B cell (primary cell): ENCODE measurements around the gene SLC27A5. TPM values are rescaled to one million over a fixed set of nuclear protein-coding genes. Genes with fewer than 3 reads are reported as not detected.

Experiments used
- ATAC-seq: fragments of 200-7000 bp; cut with Tn5 transposase; one replicate; pipeline ENCODE4 v1.10.0; 2021; ENCODE audit warnings: low read depth, mild to moderate bottlenecking, moderate number of reproducible peaks, moderate library complexity
- CTCF ChIA-PET: fragments of 350-600 bp; sonication (Branson Sonifier 250); formaldehyde crosslinking; loops from one replicate; lab custom pipeline; 2021; ENCODE audit warnings: antibody characterized with exemption, inconsistent platforms; lab: Charles Lee
- POLR2A ChIA-PET: fragments of 350-600 bp; sonication (Branson Sonifier 250); formaldehyde crosslinking; loops from one replicate; lab custom pipeline; 2021; ENCODE audit warnings: antibody characterized with exemption; lab: Charles Lee
- DNase-seq: peaks from one replicate; pipeline ENCODE4 v3.0.0; 2013
- H2AFZ ChIP-seq: 2 replicates; pipeline ENCODE4 v1.6.1; 2012; ENCODE audit warnings: mild to moderate bottlenecking, low read depth, low read length; ENCODE audit not compliant: insufficient read depth, poor library complexity, severe bottlenecking
- H3K27ac ChIP-seq, 2 donors: 1 replicate in 1 of 2; 2 replicates in 1 of 2; pipeline ENCODE4 v1.5.1; 2012 to 2013; ENCODE audit warnings: low read length in 2 of 2, mild to moderate bottlenecking in 2 of 2, moderate library complexity in 1 of 2
- H3K27me3 ChIP-seq, 4 experiments: fragments of 200-600 bp in 1 of 4; sonication (generic) in 1 of 4; replicated peaks in 1 of 4; 1 replicate in 2 of 4; 2 replicates in 2 of 4; pipeline versions ENCODE4 v1.6.1 to v1.7.0; 2013 to 2016; ENCODE audit warnings: low read length in 3 of 4, mild to moderate bottlenecking in 2 of 4, mixed read lengths in 1 of 4, moderate library complexity in 1 of 4; ENCODE audit not compliant: insufficient read depth in 4 of 4, control insufficient read depth in 3 of 4; ENCODE audit errors: control extremely low read depth in 1 of 4
- H3K36me3 ChIP-seq, 2 experiments: replicated peaks in 1 of 2; 1 replicate in 1 of 2; 2 replicates in 1 of 2; pipeline versions ENCODE4 v1.6.1 to v1.7.1; 2013; ENCODE audit warnings: low read length in 1 of 2; ENCODE audit not compliant: insufficient read depth in 2 of 2, control insufficient read depth in 1 of 2; ENCODE audit errors: control extremely low read depth in 1 of 2, extremely low read depth in 1 of 2
- H3K4me1 ChIP-seq, 2 donors: fragments of 200-600 bp in 1 of 2; sonication (generic) in 1 of 2; 1 replicate in 1 of 2; 2 replicates in 1 of 2; pipeline versions ENCODE4 v1.5.1 to v1.6.1; 2013 to 2017; ENCODE audit warnings: low read length in 2 of 2; ENCODE audit not compliant: control insufficient read depth in 2 of 2, insufficient read depth in 2 of 2
- H3K4me2 ChIP-seq: replicated peaks from 2 replicates; pipeline ENCODE3; 2012; ENCODE audit warnings: mild to moderate bottlenecking, low read depth, low read length; ENCODE audit not compliant: poor library complexity, severe bottlenecking
- H3K4me3 ChIP-seq, 5 experiments: fragments of 200-600 bp in 1 of 5; sonication (generic) in 1 of 5; 1 replicate in 3 of 5; 2 replicates in 2 of 5; pipeline versions ENCODE4 v1.5.1 to v1.7.0; 2011 to 2016; ENCODE audit warnings: low read length in 4 of 5, mild to moderate bottlenecking in 4 of 5, low read depth in 2 of 5, control low read depth in 1 of 5, moderate library complexity in 1 of 5; ENCODE audit not compliant: insufficient read depth in 1 of 5; ENCODE audit errors: control extremely low read depth in 1 of 5, extremely low read depth in 1 of 5
- H3K79me2 ChIP-seq: fragments of 200-600 bp; sonication (generic); one replicate; pipeline ENCODE4 v1.6.0; 2016; ENCODE audit warnings: low read length; ENCODE audit not compliant: control insufficient read depth, insufficient read depth
- H3K9ac ChIP-seq: fragments of 200-600 bp; sonication (generic); 2 replicates; pipeline ENCODE4 v1.6.1; 2017; ENCODE audit warnings: mild to moderate bottlenecking, low read length, moderate library complexity
- H3K9me3 ChIP-seq, 3 donors: one replicate each; pipeline versions ENCODE4 v1.6.1 to v1.7.1; 2013; ENCODE audit warnings: low read length in 2 of 3; ENCODE audit not compliant: control insufficient read depth in 2 of 3, insufficient read depth in 1 of 3; ENCODE audit errors: control extremely low read depth in 1 of 3
- H4K20me1 ChIP-seq: 2 replicates; pipeline ENCODE4 v1.6.0; 2012; ENCODE audit warnings: mild to moderate bottlenecking, low read length; ENCODE audit not compliant: insufficient read depth, control insufficient read depth, poor library complexity, severe bottlenecking
- H3K27ac Mint-ChIP-seq: one replicate; pipeline ENCODE4 v1.8.0; 2021; ENCODE audit warnings: mixed read lengths
- H3K27me3 Mint-ChIP-seq: one replicate; pipeline ENCODE4 v1.8.0; 2021; ENCODE audit warnings: mixed read lengths
- H3K4me1 Mint-ChIP-seq: one replicate; pipeline ENCODE4 v1.8.0; 2021; ENCODE audit warnings: mixed read lengths
- H3K4me3 Mint-ChIP-seq: one replicate; pipeline ENCODE4 v1.8.0; 2021; ENCODE audit warnings: mixed read lengths
- H3K9me3 Mint-ChIP-seq: one replicate; pipeline ENCODE4 v1.8.0; 2022; ENCODE audit warnings: mixed read lengths; ENCODE audit not compliant: insufficient read depth
- EZH2 ChIP-seq: IDR thresholded peaks from 2 replicates; pipeline ENCODE4 v1.6.1; 2012; ENCODE audit warnings: borderline replicate concordance, low read depth, mild to moderate bottlenecking, moderate library complexity, low read length; ENCODE audit not compliant: insufficient read depth, poor library complexity, severe bottlenecking
- WGBS: methylation state at CpG from one replicate; pipeline ENCODE4 v1.1.5; 2013; ENCODE audit warnings: missing lambda C conversion rate; ENCODE audit not compliant: insufficient coverage; 5-methylcytosine and 5-hydroxymethylcytosine counted together
- intact Hi-C: fragments of 100-400 bp; cut with micrococcal nuclease; formaldehyde crosslinking; loops from one replicate; pipeline ENCODE4 v1.10.0; 2022
- polyA plus RNA-seq: library from polyadenylated mRNA; depleted of rRNA; stranded (reverse); fragments of >200 nt; gene quantifications from 2 replicates; pipeline ENCODE4 v1.2.3, GENCODE V29; 2012
- total RNA-seq, 2 donors: library from RNA; stranded (reverse); fragments of 120-200 nt in 1 of 2; gene quantifications; 1 replicate in 1 of 2; 2 replicates in 1 of 2; pipeline versions ENCODE4 v1.2.3 to v1.2.4, GENCODE V29; 2013 to 2022
- TF ChIP-seq, protein P1 (sequence below): fragments of 200-600 bp; IDR thresholded peaks from one replicate; pipeline ENCODE4 v1.8.0; 2022; ENCODE audit warnings: antibody characterized with exemption, mild to moderate bottlenecking

SLC27A5 gene
- total and polyA plus RNA-seq, 2 donors (not counting 1 experiment from before 2014, with no cell fraction given) = 8.9 to 11.8 TPM

DNA sequence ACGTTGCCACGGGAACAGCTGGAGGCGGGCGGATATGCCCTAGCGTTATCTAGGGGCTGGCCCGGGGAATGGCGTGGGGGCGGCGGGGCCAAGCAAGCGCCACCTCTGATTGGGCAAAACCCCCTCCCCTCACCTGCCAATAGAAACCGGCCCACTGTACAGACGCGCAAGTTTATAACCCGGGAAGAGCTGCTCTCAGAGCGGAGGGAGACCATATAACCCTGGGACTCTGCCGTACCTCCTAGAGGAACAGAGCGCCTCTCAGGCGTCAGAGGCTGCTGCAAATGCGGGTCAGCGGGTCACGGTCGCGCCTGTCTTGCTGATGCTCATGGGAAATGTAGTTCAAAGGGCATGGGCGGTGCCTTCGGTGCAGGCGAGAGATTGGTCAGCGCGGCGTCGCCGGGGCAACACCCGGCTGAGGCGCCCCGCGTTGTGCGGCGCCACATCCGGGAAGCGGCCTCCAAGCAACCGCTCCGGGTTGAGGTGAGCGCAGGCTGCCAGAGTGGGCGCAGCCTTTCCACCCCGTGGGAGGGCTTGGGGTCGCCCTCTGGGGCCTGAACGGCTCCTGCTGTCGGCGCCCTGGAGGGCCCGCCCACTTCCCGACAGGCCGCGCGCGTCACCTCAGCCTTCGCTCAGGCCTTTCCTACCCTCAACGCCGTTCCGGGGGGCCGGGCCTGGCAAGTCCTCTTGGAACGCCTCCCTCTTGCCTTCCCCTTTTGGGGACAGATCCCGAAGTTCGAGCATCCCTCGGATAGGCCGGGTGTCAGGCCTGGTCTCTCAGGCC is 35.9 kb downstream of the SLC27A5 start, which contains the start of gene ZNF446:
Gene ZNF446, plus strand, starts transcription at position 639 of the 784 bp plus-strand sequence. CDS start 867 bp downstream, outside the sequence.
- Histone ChIP-seq H3K4me3 (peak within 1 kb of the TSS; percentile 39 to 85 (median 70)), H2AFZ (peak within 1 kb of the TSS; percentile 78), H3K36me3 (peaks cover 4 to 13% of the 10 kb centered on the region in 2 experiments), H3K27ac (peak within 1 kb of the TSS; percentile 82 to 89), H3K4me1 (peaks cover 14 to 18% of the 10 kb centered on the region in 2 donors), H3K27me3 (no peaks in the 10 kb centered on the region), H4K20me1 (no peaks in the 10 kb centered on the region), H3K9me3 (no peaks in the 10 kb centered on the region), H3K79me2 (no peaks in the 10 kb centered on the region), H3K9ac (peak within 1 kb of the TSS; percentile 69), H3K4me2 (peak within 1 kb of the TSS; percentile 91)
- ChIA-PET CTCF (interaction anchor here (1.3 kb wide), 1 partner anchor 194 kb away, joined by 5 read pairs; no protein-coding TSS in a partner anchor), POLR2A (interaction anchor here (1.0 to 1.3 kb wide), 5 partner anchors 22 to 95 kb away, joined by 3 to 4 read pairs (median 3); partner anchors contain the start of genes ZBTB45, ZNF132 and ZNF837)
- peak; percentile 97 for DNase-seq
- ATAC-seq = peak; percentile 89
- H3K9me3 Mint-ChIP-seq = no peaks in the 10 kb centered on the region
- peaks cover 20% of the 10 kb centered on the region for H3K4me1 Mint-ChIP-seq
- intact Hi-C loops = loop anchor here (1.0 to 5.0 kb wide), 14 partner anchors 10 to 293 kb away; partner anchors contain the start of genes ERVK3-1, MZF1, TRIM28 and ZNF132
- TF ChIP-seq EZH2 = no peak
- TF ChIP-seq, protein P1, sequence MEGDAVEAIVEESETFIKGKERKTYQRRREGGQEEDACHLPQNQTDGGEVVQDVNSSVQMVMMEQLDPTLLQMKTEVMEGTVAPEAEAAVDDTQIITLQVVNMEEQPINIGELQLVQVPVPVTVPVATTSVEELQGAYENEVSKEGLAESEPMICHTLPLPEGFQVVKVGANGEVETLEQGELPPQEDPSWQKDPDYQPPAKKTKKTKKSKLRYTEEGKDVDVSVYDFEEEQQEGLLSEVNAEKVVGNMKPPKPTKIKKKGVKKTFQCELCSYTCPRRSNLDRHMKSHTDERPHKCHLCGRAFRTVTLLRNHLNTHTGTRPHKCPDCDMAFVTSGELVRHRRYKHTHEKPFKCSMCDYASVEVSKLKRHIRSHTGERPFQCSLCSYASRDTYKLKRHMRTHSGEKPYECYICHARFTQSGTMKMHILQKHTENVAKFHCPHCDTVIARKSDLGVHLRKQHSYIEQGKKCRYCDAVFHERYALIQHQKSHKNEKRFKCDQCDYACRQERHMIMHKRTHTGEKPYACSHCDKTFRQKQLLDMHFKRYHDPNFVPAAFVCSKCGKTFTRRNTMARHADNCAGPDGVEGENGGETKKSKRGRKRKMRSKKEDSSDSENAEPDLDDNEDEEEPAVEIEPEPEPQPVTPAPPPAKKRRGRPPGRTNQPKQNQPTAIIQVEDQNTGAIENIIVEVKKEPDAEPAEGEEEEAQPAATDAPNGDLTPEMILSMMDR = no peak
- under 1% methylated on average over 58 of the region's 64 CpGs for WGBS
- H3K27me3 Mint-ChIP-seq = no peaks in the 10 kb centered on the region
- peak within 1 kb of the TSS; percentile 98 for H3K4me3 Mint-ChIP-seq
- H3K27ac Mint-ChIP-seq = peak within 1 kb of the TSS; percentile 98
